Measurements from ENCODE around the gene GRN. TPM values are rescaled to one million over a fixed set of nuclear protein-coding genes. Genes with fewer than 3 reads are reported as not detected.
A peak's percentile ranks its signal among the peaks of the same experiment; 100 is the strongest.

The GRN gene
- total and polyA plus RNA-seq, 8 donors: 31.8 to 644 (median 196) TPM

DNA sequence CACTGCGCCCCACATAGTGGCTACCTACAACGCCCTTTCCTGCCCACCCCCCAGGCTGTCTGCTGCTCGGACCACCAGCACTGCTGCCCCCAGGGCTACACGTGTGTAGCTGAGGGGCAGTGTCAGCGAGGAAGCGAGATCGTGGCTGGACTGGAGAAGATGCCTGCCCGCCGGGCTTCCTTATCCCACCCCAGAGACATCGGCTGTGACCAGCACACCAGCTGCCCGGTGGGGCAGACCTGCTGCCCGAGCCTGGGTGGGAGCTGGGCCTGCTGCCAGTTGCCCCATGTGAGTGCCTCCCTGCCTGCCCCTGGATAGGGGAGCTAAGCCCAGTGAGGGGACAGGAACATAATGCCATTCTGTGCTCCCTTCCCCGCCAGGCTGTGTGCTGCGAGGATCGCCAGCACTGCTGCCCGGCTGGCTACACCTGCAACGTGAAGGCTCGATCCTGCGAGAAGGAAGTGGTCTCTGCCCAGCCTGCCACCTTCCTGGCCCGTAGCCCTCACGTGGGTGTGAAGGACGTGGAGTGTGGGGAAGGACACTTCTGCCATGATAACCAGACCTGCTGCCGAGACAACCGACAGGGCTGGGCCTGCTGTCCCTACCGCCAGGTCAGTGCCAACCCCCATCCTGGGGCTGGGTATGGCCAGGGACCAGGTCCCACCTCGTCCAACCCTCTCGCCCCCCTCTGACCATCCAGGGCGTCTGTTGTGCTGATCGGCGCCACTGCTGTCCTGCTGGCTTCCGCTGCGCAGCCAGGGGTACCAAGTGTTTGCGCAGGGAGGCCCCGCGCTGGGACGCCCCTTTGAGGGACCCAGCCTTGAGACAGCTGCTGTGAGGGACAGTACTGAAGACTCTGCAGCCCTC, 7.1 kb downstream of the GRN start:
- H3K4me1 ChIP-seq: peaks cover 0 to 35% (median 6%) of the 10 kb centered on the region in 4 donors
- TF ChIP-seq EP300 (IDR thresholded peaks at IDR 0.05): no peak
- no peak for TF ChIP-seq POLR2A (IDR thresholded peaks at IDR 0.05)
- TF ChIP-seq, protein P1, sequence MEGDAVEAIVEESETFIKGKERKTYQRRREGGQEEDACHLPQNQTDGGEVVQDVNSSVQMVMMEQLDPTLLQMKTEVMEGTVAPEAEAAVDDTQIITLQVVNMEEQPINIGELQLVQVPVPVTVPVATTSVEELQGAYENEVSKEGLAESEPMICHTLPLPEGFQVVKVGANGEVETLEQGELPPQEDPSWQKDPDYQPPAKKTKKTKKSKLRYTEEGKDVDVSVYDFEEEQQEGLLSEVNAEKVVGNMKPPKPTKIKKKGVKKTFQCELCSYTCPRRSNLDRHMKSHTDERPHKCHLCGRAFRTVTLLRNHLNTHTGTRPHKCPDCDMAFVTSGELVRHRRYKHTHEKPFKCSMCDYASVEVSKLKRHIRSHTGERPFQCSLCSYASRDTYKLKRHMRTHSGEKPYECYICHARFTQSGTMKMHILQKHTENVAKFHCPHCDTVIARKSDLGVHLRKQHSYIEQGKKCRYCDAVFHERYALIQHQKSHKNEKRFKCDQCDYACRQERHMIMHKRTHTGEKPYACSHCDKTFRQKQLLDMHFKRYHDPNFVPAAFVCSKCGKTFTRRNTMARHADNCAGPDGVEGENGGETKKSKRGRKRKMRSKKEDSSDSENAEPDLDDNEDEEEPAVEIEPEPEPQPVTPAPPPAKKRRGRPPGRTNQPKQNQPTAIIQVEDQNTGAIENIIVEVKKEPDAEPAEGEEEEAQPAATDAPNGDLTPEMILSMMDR (IDR thresholded peaks at IDR 0.05): no peak
- no peak for TF ChIP-seq POLR2AphosphoS5 (IDR thresholded peaks at IDR 0.05)
- intact Hi-C loops (cut with DNase I; ENCODE audit: low total_unique reads): no loop called here
- WGBS, 5 donors: 78 to 87% (median 87%) methylated on average over 26 to 36 of the region's 36 CpGs
- H3K27me3 ChIP-seq: peaks cover 0 to 10% (median 0%) of the 10 kb centered on the region in 3 donors
- no peak for DNase-seq
- H3K4me3 ChIP-seq: no peak overlapping the region
- no peak overlapping the region for H3K27ac ChIP-seq
- H3K36me3 ChIP-seq: peaks cover 38 to 51% (median 49%) of the 10 kb centered on the region in 4 donors
- H3K9me3 ChIP-seq: no peaks in the 10 kb centered on the region

DNA sequence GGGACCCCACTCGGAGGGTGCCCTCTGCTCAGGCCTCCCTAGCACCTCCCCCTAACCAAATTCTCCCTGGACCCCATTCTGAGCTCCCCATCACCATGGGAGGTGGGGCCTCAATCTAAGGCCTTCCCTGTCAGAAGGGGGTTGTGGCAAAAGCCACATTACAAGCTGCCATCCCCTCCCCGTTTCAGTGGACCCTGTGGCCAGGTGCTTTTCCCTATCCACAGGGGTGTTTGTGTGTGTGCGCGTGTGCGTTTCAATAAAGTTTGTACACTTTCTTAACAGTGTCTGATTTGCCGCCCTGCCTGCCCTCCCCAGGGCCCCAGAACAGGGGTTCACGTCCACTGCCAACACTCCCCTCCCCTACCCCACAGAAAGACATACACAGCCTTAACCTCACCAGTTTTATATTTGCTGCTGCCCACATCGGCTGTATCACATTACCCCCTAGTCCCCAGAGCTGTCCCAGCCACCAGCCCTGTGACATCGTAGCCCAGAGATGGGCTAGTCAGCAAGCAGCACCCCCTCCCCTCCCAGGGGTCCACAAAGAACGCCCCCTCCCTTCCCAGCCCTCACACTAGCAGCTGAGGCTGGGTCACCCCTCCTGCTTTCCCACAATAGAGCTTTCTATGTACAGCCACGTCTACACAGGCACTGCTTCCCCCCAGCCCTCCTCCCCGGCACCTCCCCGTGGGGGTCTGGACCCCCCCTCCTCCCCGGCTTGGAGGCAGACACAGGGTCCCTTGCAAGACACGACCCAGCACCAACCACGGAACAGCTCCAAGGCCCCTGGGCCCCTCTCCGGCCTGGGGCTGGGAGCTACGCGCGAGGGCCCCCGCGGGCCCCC, 7.9 kb downstream of the GRN start:
- 50 to 68% (median 58%) methylated on average over 11 to 22 of the region's 22 CpGs for WGBS, 5 donors
- peak overlapping the region in 1 of 5 donors; percentile 67 for H3K27ac ChIP-seq
- peaks cover 0 to 27% (median 6%) of the 10 kb centered on the region in 4 donors for H3K4me1 ChIP-seq
- no peaks in the 10 kb centered on the region for H3K9me3 ChIP-seq
- TF ChIP-seq POLR2AphosphoS5 (IDR thresholded peaks at IDR 0.05) (no peak), POLR2A (IDR thresholded peaks at IDR 0.05) (no peak), EP300 (IDR thresholded peaks at IDR 0.05) (no peak)
- TF ChIP-seq, protein P1 (IDR thresholded peaks at IDR 0.05): no peak
- H3K36me3 ChIP-seq: peaks cover 38 to 51% (median 49%) of the 10 kb centered on the region in 4 donors
- intact Hi-C loops (cut with DNase I; ENCODE audit: low total_unique reads): no loop called here
- DNase-seq: no peak
- peak overlapping the region; percentile 42 to 50 (median 46) for H3K4me3 ChIP-seq
- H3K27me3 ChIP-seq: peaks cover 0 to 10% (median 0%) of the 10 kb centered on the region in 3 donors

DNA sequence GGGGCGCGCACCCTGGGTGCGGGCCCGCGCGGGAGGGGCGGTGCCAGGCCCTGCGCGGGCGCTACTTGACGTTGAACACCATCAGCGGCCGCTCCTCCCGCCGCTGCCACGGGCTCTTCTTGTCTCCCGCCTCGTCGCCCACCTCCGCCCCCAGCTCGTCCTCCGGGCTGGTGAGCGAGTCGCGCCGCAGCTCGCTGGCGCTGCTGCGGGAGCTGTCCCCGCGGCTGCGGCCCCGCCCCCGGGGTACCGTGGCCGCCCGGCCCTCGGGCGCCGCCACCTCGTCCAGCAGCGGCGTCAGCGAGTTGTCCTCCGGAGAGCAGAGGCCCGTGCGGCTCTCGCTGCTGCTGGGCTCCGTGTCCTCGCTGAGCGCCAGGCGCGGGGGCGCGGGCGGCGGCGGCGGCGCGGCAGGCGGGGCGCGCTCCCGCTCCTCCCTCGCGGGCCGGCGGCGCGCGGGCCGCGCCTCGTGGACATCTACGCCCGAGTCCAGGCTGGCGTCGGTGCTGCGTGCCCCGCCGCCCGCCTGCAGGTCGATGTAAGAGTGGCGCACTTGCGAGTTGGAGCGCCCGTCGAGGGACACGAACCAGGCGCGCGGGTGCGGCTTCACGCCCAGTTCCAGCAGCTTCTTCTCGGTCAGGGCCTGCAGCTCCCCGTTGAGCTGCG, 8.7 kb downstream of the GRN start:
- Histone ChIP-seq H3K36me3 (peaks cover 38 to 45% (median 44%) of the 10 kb centered on the region in 4 donors), H3K4me3 (peak overlapping the region; percentile 42 to 50 (median 46)), H3K4me1 (peaks cover 0 to 19% (median 6%) of the 10 kb centered on the region in 4 donors), H3K27ac (peak overlapping the region in 1 of 5 donors; percentile 67), H3K9me3 (no peaks in the 10 kb centered on the region), H3K27me3 (peaks cover 0 to 10% (median 0%) of the 10 kb centered on the region in 3 donors)
- DNase-seq: peak; percentile 46 to 65
- intact Hi-C loops (cut with DNase I; ENCODE audit: low total_unique reads): no loop called here
- 19 to 44% (median 24%) methylated on average over 14 to 98 of the region's 98 CpGs for WGBS, 5 donors
- TF ChIP-seq POLR2A (IDR thresholded peaks at IDR 0.05): no peak
- TF ChIP-seq, protein P1 (IDR thresholded peaks at IDR 0.05): no peak
